Loucy (cell line): ENCODE results near the gene TAGAP.
"Not testable (repeated sequence)": the region's sequence is repeated elsewhere in the genome, so short reads cannot be mapped to it uniquely, and the experiment has no call there.

ENCODE experiments used
- EZH2phosphoT487 ChIP-seq: fragments of 200-600 bp; IDR thresholded peaks from 2 replicates; pipeline ENCODE4 v1.6.1; 2018; ENCODE audit warnings: antibody characterized with exemption, mild to moderate bottlenecking, moderate library complexity, borderline replicate concordance
- TF ChIP-seq, protein P1 (sequence below): fragments of 200-600 bp; sonication (generic); conservative IDR thresholded peaks from 2 replicates; pipeline ENCODE4 v1.5.1; 2014; ENCODE audit warnings: mild to moderate bottlenecking, antibody characterized with exemption, low read length

- TF ChIP-seq, protein P1, sequence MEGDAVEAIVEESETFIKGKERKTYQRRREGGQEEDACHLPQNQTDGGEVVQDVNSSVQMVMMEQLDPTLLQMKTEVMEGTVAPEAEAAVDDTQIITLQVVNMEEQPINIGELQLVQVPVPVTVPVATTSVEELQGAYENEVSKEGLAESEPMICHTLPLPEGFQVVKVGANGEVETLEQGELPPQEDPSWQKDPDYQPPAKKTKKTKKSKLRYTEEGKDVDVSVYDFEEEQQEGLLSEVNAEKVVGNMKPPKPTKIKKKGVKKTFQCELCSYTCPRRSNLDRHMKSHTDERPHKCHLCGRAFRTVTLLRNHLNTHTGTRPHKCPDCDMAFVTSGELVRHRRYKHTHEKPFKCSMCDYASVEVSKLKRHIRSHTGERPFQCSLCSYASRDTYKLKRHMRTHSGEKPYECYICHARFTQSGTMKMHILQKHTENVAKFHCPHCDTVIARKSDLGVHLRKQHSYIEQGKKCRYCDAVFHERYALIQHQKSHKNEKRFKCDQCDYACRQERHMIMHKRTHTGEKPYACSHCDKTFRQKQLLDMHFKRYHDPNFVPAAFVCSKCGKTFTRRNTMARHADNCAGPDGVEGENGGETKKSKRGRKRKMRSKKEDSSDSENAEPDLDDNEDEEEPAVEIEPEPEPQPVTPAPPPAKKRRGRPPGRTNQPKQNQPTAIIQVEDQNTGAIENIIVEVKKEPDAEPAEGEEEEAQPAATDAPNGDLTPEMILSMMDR = not testable (repeated sequence)
- not testable (repeated sequence) for TF ChIP-seq EZH2phosphoT487
Observed at GRCh38 chr6:159025224-159025623, 19.6 kb downstream of the TAGAP start.
